ENCODE data around the gene CFAP47. TPM values are rescaled to one million over a fixed set of nuclear protein-coding genes. Genes with fewer than 3 reads are reported as not detected.

The CFAP47 gene, protein sequence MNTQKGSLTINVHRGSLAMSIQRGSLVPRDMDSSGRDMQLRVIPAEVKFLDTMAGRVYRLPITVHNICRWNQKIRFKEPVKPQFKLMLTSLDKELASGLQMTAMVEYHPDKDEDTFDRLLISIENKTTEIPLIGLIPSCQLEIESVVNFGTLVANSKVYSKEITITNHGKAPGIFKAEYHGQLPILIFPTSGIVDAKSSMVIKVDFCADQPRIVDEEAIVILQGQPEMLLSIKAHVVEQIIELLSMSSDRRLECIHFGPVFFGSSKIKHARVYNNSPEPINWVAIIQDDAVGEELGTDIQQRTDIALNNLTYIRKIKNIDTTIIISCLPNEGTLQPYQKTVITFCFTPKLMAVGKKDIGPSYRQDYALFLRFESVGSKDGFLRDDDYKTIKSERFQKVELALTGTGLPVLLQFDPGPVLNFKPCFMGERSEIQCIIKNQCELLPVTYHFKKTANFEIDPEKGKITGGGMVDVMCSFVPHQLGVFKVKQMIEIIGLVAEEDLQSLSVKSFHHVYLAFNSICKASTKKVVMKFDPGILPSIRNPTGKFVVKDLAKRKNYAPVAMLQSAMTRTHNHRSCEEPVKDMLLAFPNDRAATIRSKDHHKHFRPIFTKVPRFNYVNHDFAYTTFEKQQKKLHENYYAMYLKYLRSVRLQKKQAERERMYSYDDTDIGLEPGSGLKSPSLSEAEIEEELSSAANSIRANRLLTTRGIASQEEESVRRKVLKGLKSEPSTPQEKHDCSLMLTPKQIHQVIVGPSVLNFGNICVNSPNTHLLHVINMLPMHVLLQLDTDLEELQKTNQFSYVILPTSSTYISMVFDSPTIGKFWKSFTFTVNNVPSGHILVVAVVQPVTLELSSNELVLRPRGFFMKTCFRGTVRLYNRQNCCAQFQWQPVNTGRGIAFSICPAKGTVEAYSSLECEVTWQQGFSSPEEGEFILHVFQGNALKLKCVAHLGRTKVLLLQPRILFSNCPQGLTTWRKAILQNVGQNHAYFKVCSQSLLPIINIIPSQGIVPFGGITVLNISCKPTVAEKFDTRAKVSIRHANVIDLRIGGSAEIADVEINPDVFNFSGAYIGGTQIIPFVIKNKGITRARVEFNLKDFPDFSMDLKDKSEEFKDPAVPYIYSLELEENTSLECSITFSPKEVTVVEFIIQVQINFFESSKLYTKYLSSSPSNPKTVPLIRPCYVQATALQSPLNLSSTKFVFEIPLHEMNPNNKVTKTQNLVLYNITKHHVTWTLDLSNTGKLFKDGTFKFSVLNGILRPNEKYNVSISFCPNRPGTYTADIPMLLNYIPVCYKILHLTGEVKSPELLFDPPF (N-terminal part only)
- total RNA-seq, result 5.6 TPM

GRCh38 chrX:35919536-35920309 is at the start of gene CFAP47:
Gene CFAP47, plus strand, starts transcription at chrX:35919734. Its CDS starts 66 bp downstream, at chrX:35919800.

Small RNA genes lying within 50 kb of the gene (small RNA-seq; reads per million reads assigned to genes)
- gene RNU6-641P (ENCODE audit: low replicate concordance), result not detected

Other genes with a start within 250 kb of the CFAP47 start
- not detected for gene MAGEB16, start 121.4 kb upstream of the CFAP47 start, total RNA-seq

Data from parietal lobe (tissue), 2 donors.